DOHH2 (cell line): Measurements from ENCODE around the gene IWS1.

Experiments
- CTCF ChIP-seq: fragments of 200-600 bp; sonication (generic); IDR thresholded peaks from one replicate; pipeline ENCODE4 v1.5.1; 2014; ENCODE audit warnings: antibody characterized with exemption, mild to moderate bottlenecking, low read depth, low read length; ENCODE audit not compliant: poor library complexity, severe bottlenecking
- EZH2phosphoT487 ChIP-seq: fragments of 200-600 bp; sonication (generic); IDR thresholded peaks from 2 replicates; pipeline ENCODE4 v1.6.1; 2017; ENCODE audit warnings: borderline replicate concordance, mild to moderate bottlenecking, antibody characterized with exemption, low read length, moderate library complexity, mixed read lengths

GRCh38 chr2:127570282-127571250 is 44.3 kb upstream of the IWS1 start:
- TF ChIP-seq CTCF = no peak
- TF ChIP-seq EZH2phosphoT487 = no peak
